A673 (cell line): ENCODE data around the gene SCO1. TPM values are rescaled to one million over a fixed set of nuclear protein-coding genes. Genes with fewer than 3 reads are reported as not detected.

ENCODE experiments used
- BruUV-seq: library from RNA; stranded (reverse); fragments of 400-500 nt; replicated peaks from 2 replicates; lab custom pipeline; 2021; lab: Mats Ljungman, UMichigan
- CTCF ChIA-PET: fragments of 300-600 bp; sonication (Branson Sonifier 250); formaldehyde crosslinking; loops from one replicate; lab custom pipeline; 2022; ENCODE audit warnings: antibody characterized with exemption; lab: Charles Lee
- POLR2A ChIA-PET: fragments of 300-600 bp; sonication (Branson Sonifier 250); formaldehyde crosslinking; loops from one replicate; lab custom pipeline; 2022; ENCODE audit warnings: antibody characterized with exemption; ENCODE audit not compliant: low non-redundant PET; lab: Charles Lee
- DNase-seq: peaks from one replicate; pipeline ENCODE4 v3.0.0-alpha.2; 2015; ENCODE audit warnings: low spot score
- H3K27ac ChIP-seq: fragments of 200-600 bp; sonication (generic); 2 replicates; pipeline ENCODE4 v1.5.1; 2016; ENCODE audit warnings: mixed run types, low read depth, mild to moderate bottlenecking, mixed read lengths, antibody characterized with exemption, low read length; ENCODE audit not compliant: poor library complexity, severe bottlenecking
- H3K27me3 ChIP-seq: fragments of 200-600 bp; sonication (generic); replicated peaks from 2 replicates; pipeline ENCODE4 v1.6.1; 2017; ENCODE audit warnings: mixed run types, low read depth, mild to moderate bottlenecking, mixed read lengths, antibody characterized with exemption, low read length; ENCODE audit not compliant: insufficient read depth, poor library complexity
- H3K36me3 ChIP-seq: fragments of 200-600 bp; sonication (generic); 2 replicates; pipeline ENCODE4 v1.6.1; 2016; ENCODE audit warnings: mixed run types, mild to moderate bottlenecking, mixed read lengths, antibody characterized with exemption, low read length; ENCODE audit not compliant: insufficient read depth, poor library complexity, severe bottlenecking
- H3K4me1 ChIP-seq: fragments of 200-600 bp; sonication (generic); 2 replicates; pipeline ENCODE4 v1.6.1; 2017; ENCODE audit warnings: mixed run types, mild to moderate bottlenecking, mixed read lengths, antibody characterized with exemption, low read length; ENCODE audit not compliant: insufficient read depth, poor library complexity, severe bottlenecking
- H3K4me3 ChIP-seq: fragments of 200-600 bp; sonication (generic); 2 replicates; pipeline ENCODE4 v1.5.1; 2016; ENCODE audit warnings: low read depth, mixed run types, mild to moderate bottlenecking, mixed read lengths, low read length; ENCODE audit not compliant: poor library complexity, severe bottlenecking
- H3K9me3 ChIP-seq: fragments of 200-600 bp; sonication (generic); 2 replicates; pipeline ENCODE4 v1.6.1; 2016; ENCODE audit warnings: mixed run types, low read depth, mild to moderate bottlenecking, mixed read lengths, antibody characterized with exemption, low read length; ENCODE audit not compliant: poor library complexity, severe bottlenecking
- EZH2 ChIP-seq: fragments of 200-600 bp; sonication (generic); IDR thresholded peaks from 2 replicates; pipeline ENCODE4 v1.6.1; 2017; ENCODE audit warnings: borderline replicate concordance, low read depth, mild to moderate bottlenecking, mixed read lengths, antibody characterized with exemption, low read length; ENCODE audit not compliant: poor library complexity, severe bottlenecking
- intact Hi-C: fragments of 100-400 bp; cut with micrococcal nuclease; formaldehyde crosslinking; loops from one replicate; pipeline ENCODE4 v1.10.0; 2022; ENCODE audit not compliant: unreplicated experiment
- total RNA-seq: library from RNA; stranded (reverse); gene quantifications from 2 replicates; pipeline ENCODE4 v1.2.3, GENCODE V29; 2021
- TF ChIP-seq, protein P1 (sequence below): fragments of 300-800, 200-600 bp; sonication (generic); conservative IDR thresholded peaks from 2 replicates; pipeline ENCODE4 v1.5.1; 2017; ENCODE audit warnings: low read depth, mild to moderate bottlenecking, antibody characterized with exemption, low read length, moderate library complexity, mixed read lengths

The SCO1 gene
- total RNA-seq, 1 experiment from 2014 or later, result 42.2 TPM

DNA sequence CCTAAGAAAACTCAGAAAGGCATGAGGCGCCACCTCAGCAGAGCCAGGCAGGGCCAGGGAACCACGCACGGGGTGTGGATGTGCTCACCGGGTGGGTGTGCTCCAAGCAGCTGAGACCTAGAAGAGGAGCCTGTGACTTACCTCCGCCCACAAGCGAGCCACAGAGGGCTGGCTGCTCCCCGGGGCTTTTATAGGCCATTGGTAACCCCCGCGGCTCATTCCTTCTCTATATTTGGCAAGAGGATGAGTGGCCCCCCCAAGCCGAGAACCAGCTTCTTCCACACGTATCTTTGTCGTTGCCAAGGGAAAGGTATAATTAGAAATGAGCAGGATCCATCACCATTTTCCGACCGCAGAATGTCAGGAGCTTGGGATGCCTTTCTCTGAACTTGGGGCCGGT lies 40.2 kb downstream of the SCO1 start, which contains the start of gene MYH3:
TSS of gene MYH3 (minus strand) at position 162 of the 400 bp plus-strand sequence. CDS start 2,245 bp downstream, outside the sequence.
- Histone ChIP-seq H3K4me1 (no peaks in the 10 kb centered on the region), H3K9me3 (no peaks in the 10 kb centered on the region), H3K27me3 (no peaks in the 10 kb centered on the region), H3K4me3 (no peak within 1 kb of the TSS), H3K27ac (no peak within 1 kb of the TSS), H3K36me3 (no peaks in the 10 kb centered on the region)
- POLR2A ChIA-PET, result no interaction called here
- CTCF ChIA-PET, result no interaction called here
- intact Hi-C loops, result no loop called here
- no peak for TF ChIP-seq EZH2
- TF ChIP-seq, protein P1, sequence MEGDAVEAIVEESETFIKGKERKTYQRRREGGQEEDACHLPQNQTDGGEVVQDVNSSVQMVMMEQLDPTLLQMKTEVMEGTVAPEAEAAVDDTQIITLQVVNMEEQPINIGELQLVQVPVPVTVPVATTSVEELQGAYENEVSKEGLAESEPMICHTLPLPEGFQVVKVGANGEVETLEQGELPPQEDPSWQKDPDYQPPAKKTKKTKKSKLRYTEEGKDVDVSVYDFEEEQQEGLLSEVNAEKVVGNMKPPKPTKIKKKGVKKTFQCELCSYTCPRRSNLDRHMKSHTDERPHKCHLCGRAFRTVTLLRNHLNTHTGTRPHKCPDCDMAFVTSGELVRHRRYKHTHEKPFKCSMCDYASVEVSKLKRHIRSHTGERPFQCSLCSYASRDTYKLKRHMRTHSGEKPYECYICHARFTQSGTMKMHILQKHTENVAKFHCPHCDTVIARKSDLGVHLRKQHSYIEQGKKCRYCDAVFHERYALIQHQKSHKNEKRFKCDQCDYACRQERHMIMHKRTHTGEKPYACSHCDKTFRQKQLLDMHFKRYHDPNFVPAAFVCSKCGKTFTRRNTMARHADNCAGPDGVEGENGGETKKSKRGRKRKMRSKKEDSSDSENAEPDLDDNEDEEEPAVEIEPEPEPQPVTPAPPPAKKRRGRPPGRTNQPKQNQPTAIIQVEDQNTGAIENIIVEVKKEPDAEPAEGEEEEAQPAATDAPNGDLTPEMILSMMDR, result no peak
- BruUV-seq, result no TSS peak
- no peak for DNase-seq

DNA sequence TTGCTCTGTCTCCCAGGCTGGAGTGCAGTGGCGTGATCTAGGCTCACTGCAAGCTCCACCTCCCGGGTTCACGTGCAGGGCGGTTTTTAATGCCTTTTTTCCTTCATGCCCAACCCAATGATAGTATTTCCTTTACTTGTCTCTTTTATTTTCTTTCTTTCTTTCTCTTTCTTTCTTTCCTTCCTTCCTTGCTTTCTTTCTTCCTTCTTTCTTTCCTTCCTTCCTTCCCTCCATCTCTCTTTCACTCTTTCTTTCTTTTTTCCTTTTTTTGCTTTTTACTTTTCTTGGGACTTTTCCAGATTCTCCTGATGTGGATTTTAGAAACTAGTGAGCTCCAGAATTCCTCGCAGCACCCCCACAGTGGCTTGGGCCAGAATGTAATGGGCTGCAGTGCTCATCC lies 43.3 kb downstream of the SCO1 start:
- no peak overlapping the region for H3K4me3 ChIP-seq
- no peaks in the 10 kb centered on the region for H3K9me3 ChIP-seq
- H3K27ac ChIP-seq, result no peak overlapping the region
- no peaks in the 10 kb centered on the region for H3K4me1 ChIP-seq
- BruUV-seq, result no TSS peak
- DNase-seq, result no peak
- ChIA-PET CTCF (no interaction called here), POLR2A (no interaction called here)
- intact Hi-C loops, result no loop called here
- TF ChIP-seq, protein P1, result no peak
- no peak for TF ChIP-seq EZH2
- no peaks in the 10 kb centered on the region for H3K36me3 ChIP-seq
- no peaks in the 10 kb centered on the region for H3K27me3 ChIP-seq

DNA sequence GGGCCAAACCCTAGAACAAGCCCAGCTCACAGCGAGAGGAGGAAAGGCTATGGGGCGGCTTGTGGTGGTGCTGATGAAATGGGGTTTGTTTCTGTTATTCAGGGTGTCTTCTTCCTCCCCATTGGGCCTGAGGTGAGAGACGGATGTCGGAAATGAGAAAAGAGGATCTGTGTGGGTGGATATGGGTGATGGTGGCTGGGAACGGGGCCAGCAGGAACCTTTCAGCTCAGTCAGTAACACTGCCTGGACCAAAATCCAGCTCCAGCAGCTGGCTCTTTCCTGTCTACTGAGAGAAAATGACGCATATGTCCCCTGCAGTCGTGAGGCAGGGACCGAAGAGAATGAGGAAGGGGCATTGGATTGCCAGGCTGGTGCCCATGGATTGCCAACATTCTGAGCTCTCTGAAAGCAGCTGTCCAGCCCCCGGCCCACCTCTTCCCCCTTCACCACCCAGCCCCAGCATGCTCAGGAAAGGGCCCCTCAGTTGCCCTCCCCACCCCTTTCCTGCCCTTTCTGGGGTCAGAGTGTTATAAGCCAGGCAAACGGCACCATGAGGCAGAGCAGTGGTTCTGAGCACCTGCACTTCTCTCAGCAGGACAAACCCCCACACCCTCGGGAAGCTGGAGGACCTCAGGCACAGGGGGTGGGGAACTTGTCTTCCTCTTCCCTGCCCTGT lies 44.2 kb downstream of the SCO1 start:
- H3K4me1 ChIP-seq, result no peaks in the 10 kb centered on the region
- DNase-seq, result peak; percentile 57
- no peak overlapping the region for H3K4me3 ChIP-seq
- ChIA-PET POLR2A (no interaction called here), CTCF (interaction anchor here (0.7 kb wide), 1 partner anchor 1316 kb away, joined by 16 read pairs; no protein-coding TSS in a partner anchor)
- no peaks in the 10 kb centered on the region for H3K36me3 ChIP-seq
- BruUV-seq, result no TSS peak
- no peak overlapping the region for H3K27ac ChIP-seq
- H3K9me3 ChIP-seq, result no peaks in the 10 kb centered on the region
- no peak for TF ChIP-seq EZH2
- TF ChIP-seq, protein P1, result no peak
- intact Hi-C loops, result no loop called here
- H3K27me3 ChIP-seq, result no peaks in the 10 kb centered on the region
